NCI-H1417 treated with DMSO at 0.1 percent for 48 hours (cell line): Measurements from ENCODE around the gene FILIP1L.

Experiments
- DNase-seq: peaks from one replicate; lab custom pipeline; 2025; lab: John Stamatoyannopoulos, UW

FILIP1L gene

DNA sequence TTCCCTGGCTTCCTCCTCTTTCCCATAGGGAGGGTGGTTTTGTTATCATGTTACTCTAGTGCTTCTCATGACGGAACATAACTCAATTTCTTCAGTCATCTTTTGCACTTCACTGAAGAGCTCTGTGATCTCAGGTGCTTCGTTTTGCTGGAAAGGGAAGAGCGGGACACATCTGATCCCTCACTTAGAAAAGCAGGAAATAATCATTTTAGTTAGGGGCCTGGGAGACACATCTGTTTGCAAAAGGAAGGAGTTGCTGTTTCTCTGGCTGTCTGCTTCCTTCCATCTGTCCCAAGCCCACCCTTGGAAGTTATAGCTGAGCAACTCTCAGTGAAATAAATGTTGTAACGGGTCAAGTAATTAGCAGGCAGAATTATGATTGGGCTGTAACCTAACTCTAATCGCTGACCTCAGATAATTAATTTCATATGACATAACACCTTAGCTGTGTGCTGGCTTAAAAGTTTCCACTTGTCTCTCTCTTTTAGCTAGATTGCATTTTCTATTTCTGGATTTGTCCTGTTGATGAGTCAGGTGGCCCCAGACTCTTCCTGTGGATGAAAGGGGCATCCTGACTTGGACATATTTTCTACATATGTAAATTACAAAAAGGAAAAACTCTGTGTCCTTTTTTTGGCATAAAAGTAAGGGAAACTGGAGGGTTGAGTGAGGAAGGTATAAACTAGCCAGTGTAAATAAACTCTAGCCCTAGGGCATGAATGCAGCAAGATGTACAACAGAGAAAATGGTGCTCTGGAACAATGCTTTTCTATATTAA, 11.0 kb upstream of the FILIP1L start:
- no peak for DNase-seq

DNA sequence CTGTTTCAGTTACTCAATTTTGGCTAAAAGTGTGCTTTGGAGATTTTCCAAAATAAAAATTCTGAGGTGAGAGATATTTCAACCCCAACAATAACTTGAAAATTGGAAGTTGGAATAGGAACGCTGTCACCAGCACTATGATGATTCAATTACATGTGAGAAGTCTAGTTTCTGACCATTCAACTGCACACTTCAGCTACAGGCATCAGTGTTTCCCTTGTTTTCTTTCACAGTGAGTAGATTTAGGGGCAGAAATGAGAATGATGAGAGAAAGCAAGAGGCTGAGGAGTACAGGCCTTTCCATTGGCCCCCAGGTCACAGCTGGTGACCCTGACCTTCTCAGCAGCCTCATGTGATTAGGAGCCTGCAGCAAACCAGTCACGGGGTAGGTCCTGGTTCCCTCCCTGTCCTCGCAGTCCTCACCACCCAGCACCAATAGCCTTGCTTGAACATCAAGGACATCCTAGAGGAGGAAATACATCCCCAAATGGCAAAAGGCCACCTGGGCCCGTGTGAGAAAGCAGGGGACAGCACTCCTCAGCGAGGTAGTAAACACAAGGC, 10.0 kb upstream of the FILIP1L start:
- no peak for DNase-seq

DNA sequence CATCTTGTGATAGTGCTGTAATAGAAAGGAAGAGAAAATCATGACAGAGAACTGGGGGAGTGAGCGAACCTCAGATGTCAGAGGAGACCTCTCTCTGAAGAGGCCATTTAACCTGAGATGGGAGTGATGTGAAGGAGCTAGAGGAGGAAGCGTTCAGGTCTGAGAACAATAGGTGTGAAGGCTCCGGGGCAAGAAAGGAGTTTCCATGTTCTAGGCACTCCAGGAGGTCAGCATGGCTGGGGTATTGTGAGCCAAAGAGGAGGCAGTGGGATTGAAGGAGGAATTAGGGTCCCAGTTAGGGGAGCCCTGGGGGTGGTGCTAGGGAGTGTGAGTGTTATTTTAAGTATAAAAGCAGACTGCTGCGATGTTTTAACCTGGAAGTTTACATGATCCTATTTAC, 8.8 kb upstream of the FILIP1L start:
- DNase-seq = no peak

DNA sequence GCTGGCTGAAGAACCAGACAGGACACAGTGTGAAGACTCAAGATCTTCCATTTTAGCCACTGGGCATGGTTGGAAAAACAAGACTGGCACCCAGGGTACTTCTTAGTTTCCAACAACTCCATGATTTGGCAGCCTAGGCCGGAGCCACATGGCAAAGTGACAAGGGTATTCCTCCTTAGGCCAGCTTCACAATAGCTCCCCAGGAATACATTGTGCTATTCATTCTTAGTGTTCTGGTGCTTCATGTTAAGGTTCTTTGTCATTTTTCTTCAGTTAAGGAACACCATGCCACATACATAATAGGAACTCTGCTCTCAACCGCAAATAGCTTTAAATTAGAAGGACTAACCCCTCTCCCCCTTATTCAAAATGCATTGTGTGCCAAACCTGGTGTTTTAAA, 8.0 kb upstream of the FILIP1L start:
- no peak for DNase-seq

DNA sequence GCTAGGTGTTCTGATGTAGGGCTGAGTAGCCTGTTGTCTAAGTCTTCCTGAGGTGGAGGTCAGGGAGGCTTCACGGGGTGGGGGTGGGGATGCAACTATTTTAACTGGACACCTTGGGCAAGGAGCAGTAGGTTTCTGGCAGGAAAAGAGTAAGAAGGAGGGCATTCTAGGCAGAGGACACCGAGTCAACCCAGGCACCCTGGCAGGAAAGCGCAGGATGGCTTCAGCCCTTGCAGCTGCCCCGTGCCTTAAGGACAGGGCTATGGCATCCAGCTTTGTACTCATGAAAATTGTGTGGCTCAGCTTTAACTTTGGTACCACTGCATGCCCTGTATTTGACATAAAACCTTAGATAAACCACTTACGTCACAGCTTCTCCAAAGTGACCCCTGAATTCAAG, 6.4 kb upstream of the FILIP1L start:
- DNase-seq = no peak

DNA sequence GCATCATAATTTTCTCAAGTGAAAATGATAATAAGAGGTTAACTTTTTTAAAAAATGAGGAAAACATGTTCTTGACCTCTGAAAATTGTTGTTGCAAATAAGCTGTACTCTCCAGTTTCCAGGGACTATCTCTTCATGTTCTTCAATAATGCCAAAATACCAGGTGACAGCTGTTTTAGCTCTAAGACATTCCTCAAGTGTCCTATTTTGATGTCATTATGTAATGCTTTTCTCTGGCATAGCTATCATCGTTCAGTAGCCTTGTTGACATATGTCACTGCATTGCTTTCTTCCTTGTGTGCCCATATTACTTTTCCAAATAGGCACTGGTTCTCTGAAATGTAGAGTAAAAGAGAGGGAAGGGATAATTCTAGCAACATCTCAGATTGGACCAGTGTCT, 5.7 kb upstream of the FILIP1L start:
- no peak for DNase-seq

GRCh38 chr3:100117093-100117492, 2.8 kb upstream of the FILIP1L start:
- DNase-seq = no peak

- no peak for DNase-seq
These were observed 433 bp downstream of the FILIP1L start for GRCh38 chr3:100113723-100114412.

GRCh38 chr3:100111728-100112127, 2.6 kb downstream of the FILIP1L start:
- DNase-seq = no peak

GRCh38 chr3:100110162-100110561, 4.1 kb downstream of the FILIP1L start:
- no peak for DNase-seq

GRCh38 chr3:100108464-100109079, 5.7 kb downstream of the FILIP1L start:
- DNase-seq = no peak

DNA sequence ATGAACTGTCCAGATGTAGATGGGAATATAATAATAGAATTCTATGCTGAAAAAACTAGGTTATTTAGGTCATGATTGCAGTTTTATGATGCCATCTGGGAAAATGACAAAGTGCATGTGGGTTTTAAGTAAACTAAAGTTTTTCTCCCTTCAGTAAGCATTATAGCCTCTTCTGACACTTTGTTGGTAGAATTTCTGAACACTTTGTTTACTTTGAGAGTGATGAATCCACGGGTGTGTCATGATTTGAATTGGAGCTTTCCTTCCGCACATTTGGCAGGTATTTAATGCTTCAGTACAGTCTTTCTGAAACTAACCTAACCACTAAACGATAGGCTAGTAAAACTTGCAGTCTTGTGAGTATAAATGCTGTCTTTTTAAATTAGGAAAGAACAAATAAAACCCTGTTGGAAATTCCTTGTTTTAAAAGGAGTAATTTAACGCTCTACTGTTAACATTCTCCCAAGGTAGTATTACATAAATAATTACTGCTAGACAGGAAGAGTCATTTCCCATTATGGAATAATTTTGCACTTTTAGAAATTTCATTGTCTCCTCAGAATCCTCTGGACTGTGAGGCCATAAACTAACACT, 7.0 kb downstream of the FILIP1L start:
- no peak for DNase-seq

- no peak for DNase-seq
These were observed 7.7 kb downstream of the FILIP1L start for GRCh38 chr3:100106531-100107141.

GRCh38 chr3:100106094-100106493, 8.2 kb downstream of the FILIP1L start:
- no peak for DNase-seq

DNA sequence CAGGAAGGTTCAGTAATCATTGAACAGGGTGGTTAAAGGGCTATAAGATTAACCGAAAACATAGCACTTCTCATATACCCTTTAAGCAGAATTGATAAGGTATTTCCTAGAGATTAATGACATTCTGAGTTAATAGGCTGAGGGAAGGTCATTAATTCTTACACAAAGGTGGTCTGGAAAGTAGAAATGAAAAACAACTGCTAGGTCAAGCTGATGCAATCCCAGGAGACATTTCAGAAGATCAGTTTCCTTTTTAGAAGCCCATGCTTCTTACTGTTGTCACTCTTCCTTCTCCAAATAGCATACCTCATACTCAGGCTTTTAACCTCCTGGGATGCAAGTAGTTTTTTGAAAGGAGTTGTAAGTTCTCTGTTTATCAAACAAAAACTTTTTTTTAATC, 8.8 kb downstream of the FILIP1L start:
- no peak for DNase-seq

DNA sequence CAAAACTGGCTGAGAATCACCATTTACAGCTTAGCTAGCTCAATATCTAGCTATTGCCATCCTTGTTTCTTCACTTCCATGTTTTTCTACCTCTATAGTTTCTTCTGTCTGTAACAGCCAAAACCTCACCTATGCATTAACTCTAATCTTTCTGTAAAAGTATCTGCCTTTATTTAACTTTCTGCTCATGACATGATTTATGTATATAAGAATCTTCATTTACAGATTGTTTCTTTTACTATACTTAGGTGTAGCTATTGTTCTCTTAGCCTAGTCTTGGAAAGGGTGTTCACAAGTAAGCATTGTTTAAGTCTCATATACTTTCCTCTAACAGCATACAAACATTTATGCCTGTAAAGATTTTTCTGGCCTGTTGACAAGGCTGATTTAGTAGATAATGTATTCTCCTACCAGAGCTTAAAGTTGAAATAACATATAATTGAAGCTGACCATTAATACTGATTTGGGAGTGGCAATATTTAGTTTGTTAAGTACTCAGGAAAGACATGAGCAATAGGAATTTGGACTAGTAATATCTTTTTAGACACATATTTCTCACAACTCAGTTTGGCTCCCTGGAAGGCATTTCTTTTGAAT, 9.4 kb downstream of the FILIP1L start:
- no peak for DNase-seq

DNA sequence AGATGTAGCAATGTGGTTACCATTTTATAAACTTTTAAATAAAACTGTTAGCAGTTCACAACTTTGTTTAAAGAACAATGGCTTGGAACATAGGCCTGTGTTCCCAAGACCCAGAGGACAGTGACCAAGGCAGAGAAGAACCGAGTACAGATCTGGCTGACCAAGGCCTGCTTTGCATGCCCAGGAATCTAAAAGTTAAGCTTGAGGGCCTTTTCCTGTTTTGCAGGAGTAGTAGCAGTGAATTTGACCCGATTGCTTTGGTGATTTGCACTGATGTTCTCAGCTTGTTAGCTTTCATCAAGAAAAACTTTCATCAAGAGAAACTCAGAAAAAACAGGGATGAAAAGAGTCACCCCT, 9.9 kb downstream of the FILIP1L start:
- DNase-seq = no peak

DNA sequence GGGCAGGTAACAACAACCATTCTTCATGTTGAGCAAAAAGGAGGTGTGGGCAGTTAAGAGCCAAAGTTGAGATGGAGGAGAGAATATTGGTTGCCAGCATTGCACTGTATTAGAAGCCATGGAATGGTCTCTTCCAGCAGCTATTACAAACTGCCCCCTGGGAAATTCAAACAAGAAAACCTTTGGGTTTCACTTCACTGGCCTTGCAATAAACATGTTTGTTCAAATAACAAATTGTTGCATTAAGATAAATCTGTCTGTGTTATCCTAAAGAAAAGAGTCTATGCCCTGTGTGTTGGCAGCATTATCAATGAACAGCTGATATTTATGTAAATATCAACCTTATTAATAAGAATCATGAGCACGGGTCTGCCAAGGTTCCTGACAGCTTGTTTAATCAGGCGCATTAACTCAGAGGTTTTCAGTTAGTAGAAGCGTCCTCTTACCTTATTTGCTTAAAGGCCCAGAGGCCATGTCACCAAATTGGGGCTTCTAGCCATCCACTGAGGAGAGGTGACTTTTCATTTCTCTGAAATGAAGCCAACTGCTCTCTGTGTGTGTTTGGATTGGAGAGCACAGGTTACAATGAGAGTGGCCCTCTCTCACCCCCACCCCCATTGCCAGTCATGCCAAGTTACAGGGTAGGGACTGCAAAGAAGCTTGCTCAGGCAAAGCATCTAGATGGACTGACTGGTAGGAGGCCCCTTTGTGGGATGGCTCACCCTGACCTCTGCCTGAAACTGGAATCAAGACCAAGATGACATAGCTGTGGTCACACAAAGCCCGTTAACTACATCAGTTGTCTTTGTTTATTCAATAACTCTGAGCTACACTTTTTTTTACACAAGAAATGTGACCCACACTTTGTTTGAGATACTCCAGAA, 10.5 kb downstream of the FILIP1L start:
- no peak for DNase-seq

- DNase-seq = no peak
These were observed 11.5 kb downstream of the FILIP1L start for GRCh38 chr3:100102757-100103156.

DNA sequence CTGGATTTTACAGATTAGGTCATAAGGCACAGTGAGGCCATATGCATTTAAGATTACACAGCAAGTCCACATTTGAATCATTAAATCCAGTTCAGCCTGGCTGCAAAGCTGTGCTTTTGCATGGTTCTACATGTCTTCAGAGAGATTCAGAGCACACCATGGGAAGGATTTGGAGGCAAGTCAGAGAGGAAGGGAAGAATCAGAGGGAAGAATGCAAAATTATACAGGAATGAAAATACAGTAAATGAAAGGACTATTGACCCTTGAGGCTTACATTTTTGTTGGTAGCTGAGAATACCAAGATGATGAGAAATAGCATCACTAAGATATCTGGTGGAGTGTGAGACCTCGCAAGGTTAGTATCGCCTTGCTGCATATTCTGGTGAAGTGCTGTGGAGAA, 13.9 kb downstream of the FILIP1L start:
- no peak for DNase-seq

DNA sequence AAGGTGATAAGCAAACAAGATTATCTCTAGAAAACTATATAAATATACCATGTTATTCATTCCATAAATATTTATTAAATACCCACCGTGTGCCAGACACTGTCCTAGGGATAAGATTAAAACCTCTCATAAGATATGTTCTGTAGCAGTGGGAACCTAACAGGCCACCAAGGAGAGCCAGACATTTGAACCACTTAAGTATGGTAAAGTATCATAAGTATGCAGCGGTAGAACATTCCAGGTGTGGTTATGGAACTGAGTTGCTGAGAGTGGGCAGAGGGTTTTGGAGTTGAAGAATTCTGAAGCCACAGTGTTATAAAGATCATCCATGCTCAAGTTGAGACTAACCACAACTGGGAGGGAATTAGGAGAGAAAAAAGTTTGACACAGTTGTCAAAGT, 14.7 kb downstream of the FILIP1L start:
- DNase-seq = no peak
